HG02610 (cell line): ENCODE results near the gene OTOP1.
"Not testable (repeated sequence)": the region's sequence is repeated elsewhere in the genome, so short reads cannot be mapped to it uniquely, and the experiment has no call there.

Source experiments
- ATAC-seq: cut with Tn5 transposase; IDR thresholded peaks from one replicate; pipeline ENCODE4 v1.9.1; 2021; ENCODE audit warnings: mild to moderate bottlenecking, moderate library complexity; ENCODE audit not compliant: unreplicated experiment

OTOP1 gene

GRCh38 chr4:4239551-4239950 is 12.8 kb upstream of the OTOP1 start:
- ATAC-seq = not testable (repeated sequence)

- no peak for ATAC-seq
These were observed 6.9 kb upstream of the OTOP1 start for GRCh38 chr4:4233610-4234009.

GRCh38 chr4:4228356-4228668 is 1.6 kb upstream of the OTOP1 start:
- no peak for ATAC-seq

- ATAC-seq = no peak
These were observed 1.0 kb upstream of the OTOP1 start for GRCh38 chr4:4227510-4228355.

GRCh38 chr4:4225915-4226605 is 669 bp downstream of the OTOP1 start:
- ATAC-seq = no peak

- no peak for ATAC-seq
These were observed 9.6 kb downstream of the OTOP1 start for GRCh38 chr4:4217113-4217512.

- ATAC-seq = no peak
These were observed 10.1 kb downstream of the OTOP1 start for GRCh38 chr4:4216648-4217047.

- not testable (repeated sequence) for ATAC-seq
These were observed 13.1 kb downstream of the OTOP1 start for GRCh38 chr4:4213674-4214073.

- ATAC-seq = no peak
These were observed 20.5 kb downstream of the OTOP1 start for GRCh38 chr4:4206204-4206603.

- no peak for ATAC-seq
These were observed 22.4 kb downstream of the OTOP1 start for GRCh38 chr4:4204401-4204745.

GRCh38 chr4:4203688-4204400 is 22.9 kb downstream of the OTOP1 start:
- ATAC-seq = no peak

- ATAC-seq = no peak
These were observed 24.2 kb downstream of the OTOP1 start for GRCh38 chr4:4202510-4202909.

GRCh38 chr4:4200624-4201023 is 26.1 kb downstream of the OTOP1 start:
- no peak for ATAC-seq

GRCh38 chr4:4195354-4195753 is 31.4 kb downstream of the OTOP1 start:
- no peak for ATAC-seq

- ATAC-seq = not testable (repeated sequence)
These were observed 38.2 kb downstream of the OTOP1 start for GRCh38 chr4:4188557-4188956.

GRCh38 chr4:4185528-4185927 is 41.2 kb downstream of the OTOP1 start:
- ATAC-seq = no peak

GRCh38 chr4:4182835-4183568 is 43.7 kb downstream of the OTOP1 start:
- no peak for ATAC-seq

GRCh38 chr4:4170596-4171150 is 56.1 kb downstream of the OTOP1 start:
- ATAC-seq = no peak

GRCh38 chr4:4167981-4168780 is 58.5 kb downstream of the OTOP1 start:
- ATAC-seq = not testable (repeated sequence)

GRCh38 chr4:4166986-4167385 is 59.7 kb downstream of the OTOP1 start:
- ATAC-seq = not testable (repeated sequence)
